CD8-positive, alpha-beta memory T cell (primary cell): ENCODE data around the gene SAMD3. TPM values are rescaled to one million over a fixed set of nuclear protein-coding genes. Genes with fewer than 3 reads are reported as not detected.
"Not testable (repeated sequence)": the region's sequence is repeated elsewhere in the genome, so short reads cannot be mapped to it uniquely, and the experiment has no call there.

ENCODE experiments used
- CTCF ChIA-PET: fragments of 350-600 bp; sonication (Branson Sonifier 250); formaldehyde crosslinking; loops from one replicate; lab custom pipeline; 2021; ENCODE audit warnings: antibody characterized with exemption; lab: Charles Lee
- POLR2A ChIA-PET: fragments of 350-600 bp; sonication (Branson Sonifier 250); formaldehyde crosslinking; loops from one replicate; lab custom pipeline; 2021; ENCODE audit warnings: antibody characterized with exemption; lab: Charles Lee
- DNase-seq, 5 donors: peaks; one replicate each; pipeline versions ENCODE4 v3.0.0 to v3.0.0-alpha.2; 2020 to 2022; ENCODE audit warnings: mixed read lengths in 1 of 5
- H3K27ac ChIP-seq: one replicate; pipeline ENCODE4 v1.7.0; 2013; ENCODE audit warnings: low read depth, mild to moderate bottlenecking, low read length, moderate library complexity
- H3K27me3 ChIP-seq: 2 replicates; pipeline ENCODE4 v1.7.0; 2013; ENCODE audit warnings: low read length, mild to moderate bottlenecking; ENCODE audit not compliant: insufficient read depth, poor library complexity, severe bottlenecking
- H3K36me3 ChIP-seq: 2 replicates; pipeline ENCODE4 v1.7.0; 2013; ENCODE audit warnings: mild to moderate bottlenecking, low read length, moderate library complexity; ENCODE audit not compliant: insufficient read depth
- H3K4me1 ChIP-seq: 2 replicates; pipeline ENCODE4 v1.7.0; 2013; ENCODE audit warnings: mild to moderate bottlenecking, low read length, moderate library complexity; ENCODE audit not compliant: insufficient read depth
- H3K4me3 ChIP-seq: 2 replicates; pipeline ENCODE4 v1.7.0; 2013; ENCODE audit warnings: mild to moderate bottlenecking, low read length
- H3K9me3 ChIP-seq: 2 replicates; pipeline ENCODE4 v1.7.0; 2013; ENCODE audit warnings: mild to moderate bottlenecking, low read length
- H3K27ac Mint-ChIP-seq, 8 donors: one replicate each; pipeline ENCODE4 v1.8.0; 2020 to 2021; ENCODE audit warnings: mixed read lengths in 8 of 8, mild to moderate bottlenecking in 6 of 8, inconsistent platforms in 3 of 8, moderate library complexity in 3 of 8
- H3K27me3 Mint-ChIP-seq, 2 donors: one replicate each; pipeline ENCODE4 v1.8.0; 2020 to 2021; ENCODE audit warnings: mixed read lengths in 2 of 2, mild to moderate bottlenecking in 1 of 2, moderate library complexity in 1 of 2
- H3K36me3 Mint-ChIP-seq, 3 donors: one replicate each; pipeline ENCODE4 v1.8.0; 2020 to 2021; ENCODE audit warnings: mixed read lengths in 3 of 3, inconsistent platforms in 1 of 3, mild to moderate bottlenecking in 1 of 3
- H3K4me1 Mint-ChIP-seq, 3 donors: one replicate each; pipeline ENCODE4 v1.8.0; 2020 to 2021; ENCODE audit warnings: mixed read lengths in 3 of 3, inconsistent platforms in 1 of 3, mild to moderate bottlenecking in 1 of 3
- H3K4me3 Mint-ChIP-seq, 7 donors: one replicate each; pipeline ENCODE4 v1.8.0; 2020 to 2021; ENCODE audit warnings: mixed read lengths in 7 of 7, mild to moderate bottlenecking in 6 of 7, moderate library complexity in 4 of 7, inconsistent platforms in 2 of 7
- H3K9me3 Mint-ChIP-seq, 5 donors: one replicate each; pipeline ENCODE4 v1.8.0; 2020 to 2022; ENCODE audit warnings: mixed read lengths in 5 of 5, mild to moderate bottlenecking in 3 of 5, moderate library complexity in 2 of 5, inconsistent platforms in 1 of 5
- polyA plus RNA-seq: library from polyadenylated mRNA; unstranded; fragments of 300-500 nt; fragmentation: Illumina TruSeq; gene quantifications from one replicate; pipeline ENCODE4 v1.2.3, GENCODE V29; 2021
- total RNA-seq, 2 experiments: library from RNA; stranded (reverse); gene quantifications; one replicate each; pipeline ENCODE4 v1.2.3, GENCODE V29; 2021

SAMD3 gene
- total and polyA plus RNA-seq, 3 experiments from 2014 or later: 12.5 to 220 (median 14.5) TPM

DNA sequence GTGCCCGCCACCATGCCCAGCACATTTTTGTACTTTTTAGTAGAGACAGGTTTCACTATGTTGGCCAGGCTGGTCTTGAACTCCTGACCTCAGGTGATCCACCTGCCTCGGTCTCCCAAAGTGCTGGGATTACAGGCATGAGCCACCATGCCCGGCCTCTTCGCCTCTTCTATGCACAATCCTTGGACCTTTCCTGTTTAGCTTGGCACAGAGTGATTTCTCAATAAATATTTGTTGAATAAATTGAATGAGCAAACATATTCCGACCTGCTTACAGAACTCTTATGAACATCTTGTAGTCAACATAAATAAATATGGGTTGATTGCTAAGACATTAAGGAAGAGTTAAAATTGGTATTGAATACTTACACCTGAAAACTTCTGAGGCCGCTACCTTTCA lies 7.8 kb upstream of the SAMD3 start:
- H3K4me3 ChIP-seq, H3K4me1 ChIP-seq, H3K27me3 ChIP-seq, H3K36me3 ChIP-seq, H3K27ac ChIP-seq, POLR2A ChIA-PET, H3K9me3 ChIP-seq, CTCF ChIA-PET, DNase-seq, H3K4me3 Mint-ChIP-seq, H3K36me3 Mint-ChIP-seq, H3K9me3 Mint-ChIP-seq, H3K27me3 Mint-ChIP-seq: not testable (repeated sequence)
- Mint-ChIP-seq H3K27ac (peak overlapping the region in 1 of 8 donors; percentile 12), H3K4me1 (peaks cover 9 to 14% (median 9%) of the 10 kb centered on the region in 3 donors)

- Mint-ChIP-seq H3K27me3 (no peaks in the 10 kb centered on the region), H3K4me1 (peaks cover 15 to 18% (median 16%) of the 10 kb centered on the region in 3 donors), H3K36me3 (peaks cover 0 to 6% (median 0%) of the 10 kb centered on the region in 3 donors), H3K4me3 (peak overlapping the region in 3 of 7 donors; percentile 10 to 59 (median 30)), H3K9me3 (no peaks in the 10 kb centered on the region), H3K27ac (peak overlapping the region in 1 of 8 donors; percentile 2)
- Histone ChIP-seq H3K27ac (no peak overlapping the region), H3K4me1 (no peaks in the 10 kb centered on the region), H3K9me3 (no peaks in the 10 kb centered on the region), H3K27me3 (no peaks in the 10 kb centered on the region), H3K4me3 (no peak overlapping the region), H3K36me3 (no peaks in the 10 kb centered on the region)
- POLR2A ChIA-PET: no interaction called here
- CTCF ChIA-PET: interaction anchor here (0.7 to 1.2 kb wide), 2 partner anchors 9 to 29 kb away, joined by 3 read pairs; no protein-coding TSS in a partner anchor
- DNase-seq: peak in 1 of 5 donors; percentile 8
Observed at GRCh38 chr6:130229645-130230044, 6.9 kb upstream of the SAMD3 start.

DNA sequence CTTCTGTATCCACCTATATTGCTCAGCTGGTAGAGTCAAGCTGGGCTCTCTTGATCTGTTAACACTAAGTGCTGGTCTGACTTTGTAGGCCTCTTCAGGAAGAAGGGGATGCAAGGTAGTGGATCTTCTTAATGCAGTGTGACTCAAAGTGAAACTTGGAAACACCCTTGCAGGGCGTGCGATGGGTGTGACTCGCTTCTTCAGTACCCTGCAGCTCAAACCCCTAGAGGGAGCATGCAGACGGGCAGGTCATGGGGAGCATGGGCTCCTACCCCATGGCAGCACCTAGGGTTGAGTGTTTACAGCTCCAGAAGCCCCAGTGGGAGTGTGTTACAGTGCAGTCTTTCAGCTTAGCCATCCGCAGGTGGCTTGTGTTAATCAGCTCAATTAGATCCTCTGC lies 757 bp upstream of the SAMD3 start:
- Histone ChIP-seq H3K9me3 (no peaks in the 10 kb centered on the region), H3K36me3 (no peaks in the 10 kb centered on the region), H3K4me3 (peak overlapping the region; percentile 60), H3K27ac (peak overlapping the region; percentile 64), H3K4me1 (peaks cover 25% of the 10 kb centered on the region), H3K27me3 (no peaks in the 10 kb centered on the region)
- ChIA-PET POLR2A (interaction anchor here (1.5 kb wide), 1 partner anchor 11 kb away, joined by 4 read pairs; no protein-coding TSS in a partner anchor), CTCF (interaction anchor here (0.7 to 3.6 kb wide), 27 partner anchors 9 to 202 kb away, joined by 3 to 24 read pairs (median 5); no protein-coding TSS in a partner anchor)
- Mint-ChIP-seq H3K4me1 (peaks cover 39 to 61% (median 59%) of the 10 kb centered on the region in 3 donors), H3K9me3 (peaks cover 0 to 3% (median 0%) of the 10 kb centered on the region in 5 donors), H3K27ac (peak overlapping the region; percentile 82 to 97 (median 94)), H3K27me3 (no peaks in the 10 kb centered on the region), H3K4me3 (peak overlapping the region; percentile 90 to 96 (median 95)), H3K36me3 (peaks cover 0 to 12% (median 2%) of the 10 kb centered on the region in 3 donors)
- DNase-seq: peak; percentile 41 to 87 (median 54)

DNA sequence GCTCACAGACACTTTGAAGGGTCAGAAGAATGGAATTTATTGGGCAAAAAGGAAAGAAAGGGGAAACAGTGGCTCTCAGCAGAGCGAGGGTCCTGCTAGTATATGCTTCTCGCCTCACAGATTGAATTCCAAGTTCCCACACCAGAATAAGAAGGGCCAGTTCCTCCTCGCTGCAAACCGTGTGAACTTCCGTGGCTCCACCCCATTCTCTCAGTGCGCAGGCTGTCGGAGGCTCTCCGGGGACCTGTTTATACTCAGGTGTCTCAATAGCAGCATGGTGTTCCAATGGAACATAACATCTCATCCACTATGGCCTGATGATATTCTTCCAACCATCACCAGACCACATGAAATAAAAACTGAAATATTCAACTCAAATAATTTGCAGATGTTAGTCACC lies 4.6 kb downstream of the SAMD3 start:
- DNase-seq: peak in 1 of 5 donors; percentile 14
- Histone ChIP-seq H3K9me3 (no peaks in the 10 kb centered on the region), H3K4me3 (peak overlapping the region; percentile 14), H3K27me3 (no peaks in the 10 kb centered on the region), H3K36me3 (no peaks in the 10 kb centered on the region), H3K4me1 (peaks cover 37% of the 10 kb centered on the region), H3K27ac (no peak overlapping the region)
- ChIA-PET POLR2A (no interaction called here), CTCF (no interaction called here)
- Mint-ChIP-seq H3K4me1 (peaks cover 48 to 94% (median 93%) of the 10 kb centered on the region in 3 donors), H3K4me3 (peak overlapping the region; percentile 73 to 89 (median 75)), H3K27ac (peak overlapping the region; percentile 72 to 92 (median 85)), H3K27me3 (no peaks in the 10 kb centered on the region), H3K9me3 (peaks cover 0 to 3% (median 0%) of the 10 kb centered on the region in 5 donors), H3K36me3 (peaks cover 14 to 44% (median 23%) of the 10 kb centered on the region in 3 donors)

DNA sequence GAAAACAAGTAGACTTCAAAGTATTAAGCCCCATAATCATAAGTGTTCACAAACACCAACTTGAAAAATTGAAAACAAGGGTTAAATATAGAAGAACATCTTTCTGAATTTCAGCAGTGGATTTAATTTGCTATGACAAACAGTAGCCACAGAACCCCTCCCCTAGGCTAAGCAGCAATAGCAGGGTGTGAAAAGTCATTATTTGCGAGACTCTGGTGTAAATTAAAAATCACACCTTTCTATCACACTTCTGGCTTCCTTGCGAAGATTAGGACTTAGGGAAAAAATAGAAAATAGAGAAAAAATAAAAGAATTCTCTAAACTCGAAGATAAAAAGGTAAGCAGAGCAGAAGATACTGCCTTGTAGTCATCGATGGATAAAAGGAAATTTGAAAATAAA lies 6.1 kb downstream of the SAMD3 start:
- Mint-ChIP-seq H3K36me3 (peaks cover 20 to 53% (median 31%) of the 10 kb centered on the region in 3 donors), H3K9me3 (peaks cover 0 to 3% (median 0%) of the 10 kb centered on the region in 5 donors), H3K4me1 (peaks cover 52 to 94% (median 92%) of the 10 kb centered on the region in 3 donors), H3K27me3 (no peaks in the 10 kb centered on the region), H3K4me3 (peak overlapping the region; percentile 61 to 93 (median 90)), H3K27ac (peak overlapping the region; percentile 23 to 85 (median 72))
- DNase-seq: peak in 1 of 5 donors; percentile 29
- H3K27ac ChIP-seq: no peak overlapping the region
- H3K27me3 ChIP-seq: no peaks in the 10 kb centered on the region
- CTCF ChIA-PET: interaction anchor here (1.7 to 1.9 kb wide), 2 partner anchors 13 to 66 kb away, joined by 6 to 7 read pairs; no protein-coding TSS in a partner anchor
- H3K9me3 ChIP-seq: no peaks in the 10 kb centered on the region
- no peaks in the 10 kb centered on the region for H3K36me3 ChIP-seq
- no peak overlapping the region for H3K4me3 ChIP-seq
- H3K4me1 ChIP-seq: peaks cover 28% of the 10 kb centered on the region
- POLR2A ChIA-PET: no interaction called here

DNA sequence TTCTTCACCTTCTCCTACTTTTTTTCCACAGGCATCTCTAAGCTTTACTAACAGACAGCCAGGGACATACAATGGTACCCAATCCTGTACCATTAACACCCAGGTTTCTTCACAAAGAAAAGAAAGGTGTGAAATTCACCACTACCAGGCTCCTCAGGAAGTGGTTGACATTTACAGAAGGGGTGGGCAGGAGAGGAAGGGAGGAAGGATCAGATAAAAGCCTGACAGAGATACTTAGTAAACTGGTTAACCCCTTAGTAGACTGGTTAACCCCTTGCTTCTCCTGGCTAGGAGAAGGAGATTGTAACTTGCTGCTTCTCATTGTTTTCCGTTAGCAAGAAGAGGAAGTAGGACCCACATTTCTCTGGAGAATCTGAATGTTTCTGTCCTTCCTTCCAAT lies 7.2 kb downstream of the SAMD3 start:
- Mint-ChIP-seq H3K27ac (peak overlapping the region; percentile 65 to 98 (median 90)), H3K36me3 (peaks cover 20 to 61% (median 31%) of the 10 kb centered on the region in 3 donors), H3K4me1 (peaks cover 58 to 97% (median 93%) of the 10 kb centered on the region in 3 donors), H3K4me3 (peak overlapping the region; percentile 89 to 94 (median 91)), H3K27me3 (no peaks in the 10 kb centered on the region), H3K9me3 (peaks cover 0 to 3% (median 0%) of the 10 kb centered on the region in 5 donors)
- H3K4me3 ChIP-seq: peak overlapping the region; percentile 62
- ChIA-PET POLR2A (interaction anchor here (0.5 to 1.7 kb wide), 6 partner anchors 12 to 480 kb away, joined by 3 to 12 read pairs (median 7); no protein-coding TSS in a partner anchor), CTCF (interaction anchor here (1.4 to 1.9 kb wide), 4 partner anchors 9 to 67 kb away, joined by 6 to 10 read pairs (median 6); no protein-coding TSS in a partner anchor)
- no peaks in the 10 kb centered on the region for H3K27me3 ChIP-seq
- H3K27ac ChIP-seq: no peak overlapping the region
- peak; percentile 11 to 82 (median 70) for DNase-seq
- peaks cover 32% of the 10 kb centered on the region for H3K4me1 ChIP-seq
- no peaks in the 10 kb centered on the region for H3K9me3 ChIP-seq
- H3K36me3 ChIP-seq: no peaks in the 10 kb centered on the region

- ChIA-PET POLR2A (interaction anchor here (1.0 kb wide), 2 partner anchors 11 to 68 kb away, joined by 3 to 4 read pairs; partner anchors contain the start of gene SAMD3), CTCF (interaction anchor here (2.7 kb wide), 1 partner anchor 11 kb away, joined by 16 read pairs; the partner anchor contains the start of gene SAMD3)
- no peak overlapping the region for H3K27ac ChIP-seq
- no peaks in the 10 kb centered on the region for H3K27me3 ChIP-seq
- H3K4me1 ChIP-seq: peaks cover 50% of the 10 kb centered on the region
- no peaks in the 10 kb centered on the region for H3K27me3 Mint-ChIP-seq
- peaks cover 23% of the 10 kb centered on the region for H3K36me3 ChIP-seq
- peaks cover 31 to 76% (median 47%) of the 10 kb centered on the region in 3 donors for H3K36me3 Mint-ChIP-seq
- H3K4me3 ChIP-seq: peak overlapping the region; percentile 68
- H3K4me3 Mint-ChIP-seq: peak overlapping the region; percentile 89 to 97 (median 91)
- peaks cover 59 to 93% (median 91%) of the 10 kb centered on the region in 3 donors for H3K4me1 Mint-ChIP-seq
- no peak for DNase-seq
- no peaks in the 10 kb centered on the region for H3K9me3 Mint-ChIP-seq
- peak overlapping the region; percentile 41 to 93 (median 84) for H3K27ac Mint-ChIP-seq
- no peaks in the 10 kb centered on the region for H3K9me3 ChIP-seq
Observed at GRCh38 chr6:130212215-130212874, 10.4 kb downstream of the SAMD3 start.
